Muscle layer of duodenum (tissue), 2 donors: Measurements from ENCODE around the gene WDR5.

Experiments
- H3K27ac ChIP-seq: one replicate; pipeline ENCODE4 v1.7.0; 2013; ENCODE audit warnings: mild to moderate bottlenecking, low read length
- H3K27me3 ChIP-seq: one replicate; pipeline ENCODE4 v1.7.0; 2013; ENCODE audit warnings: low read depth, mild to moderate bottlenecking, control low read depth, low read length
- H3K36me3 ChIP-seq, 2 donors: one replicate each; pipeline ENCODE4 v1.7.0; 2013; ENCODE audit warnings: low read length in 2 of 2, control low read depth in 1 of 2, mild to moderate bottlenecking in 1 of 2; ENCODE audit not compliant: insufficient read depth in 2 of 2, control insufficient read depth in 1 of 2
- H3K4me1 ChIP-seq, 2 donors: one replicate each; pipeline ENCODE4 v1.7.0; 2013; ENCODE audit warnings: low read length in 2 of 2, mild to moderate bottlenecking in 2 of 2, control low read depth in 1 of 2, moderate library complexity in 1 of 2; ENCODE audit not compliant: insufficient read depth in 2 of 2, control insufficient read depth in 1 of 2
- H3K4me3 ChIP-seq, 2 donors: one replicate each; pipeline ENCODE4 v1.7.0; 2013; ENCODE audit warnings: low read length in 2 of 2, low read depth in 1 of 2, mild to moderate bottlenecking in 1 of 2
- H3K9me3 ChIP-seq, 2 donors: one replicate each; pipeline ENCODE4 v1.7.0; 2013; ENCODE audit warnings: low read length in 2 of 2, control low read depth in 1 of 2, mild to moderate bottlenecking in 1 of 2; ENCODE audit not compliant: control insufficient read depth in 1 of 2
- donor health status: healthy.

The WDR5 gene

DNA sequence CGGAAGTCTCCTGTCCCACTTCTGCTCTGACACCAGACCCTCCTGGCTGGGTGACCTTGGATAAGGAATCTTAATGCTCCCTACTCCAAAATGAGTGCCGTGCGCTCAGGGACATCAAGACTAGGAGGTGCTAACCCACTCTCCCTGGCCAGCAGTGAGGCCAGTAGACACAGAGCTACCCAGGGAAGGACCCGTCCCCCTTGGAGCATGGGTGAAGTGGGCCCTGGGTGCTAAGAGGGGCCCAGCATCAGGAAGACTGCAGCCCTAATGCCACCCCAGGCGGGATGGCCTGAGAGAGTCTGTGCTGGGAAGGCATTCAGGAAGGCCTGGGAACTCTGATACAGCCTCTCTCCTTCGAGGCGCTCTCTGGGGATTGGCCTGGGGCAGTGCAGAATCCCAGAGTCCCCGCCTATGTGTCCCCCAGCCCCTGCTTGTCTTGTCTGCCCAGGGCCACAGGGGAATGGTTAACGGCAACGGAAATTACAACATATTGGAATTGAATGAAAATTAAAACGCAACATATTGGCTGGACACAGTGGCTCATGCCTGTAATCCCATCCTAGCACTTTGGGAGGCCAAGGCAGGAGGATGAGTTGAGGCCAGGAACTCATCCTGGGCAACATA is 58.1 kb downstream of the WDR5 start:
- H3K4me1 ChIP-seq, result peaks cover 0 to 2% of the 10 kb centered on the region in 2 donors
- H3K36me3 ChIP-seq, result no peaks in the 10 kb centered on the region
- H3K4me3 ChIP-seq, result no peak overlapping the region

GRCh38 chr9:134195558-134195957 is 59.7 kb downstream of the WDR5 start:
- no peaks in the 10 kb centered on the region for H3K27me3 ChIP-seq
- H3K36me3 ChIP-seq, result no peaks in the 10 kb centered on the region
- no peaks in the 10 kb centered on the region for H3K9me3 ChIP-seq
- no peak overlapping the region for H3K27ac ChIP-seq
- H3K4me3 ChIP-seq, result no peak overlapping the region
- no peaks in the 10 kb centered on the region for H3K4me1 ChIP-seq

More for the DNA sequence above, 58.1 kb downstream of the WDR5 start:
- Histone ChIP-seq H3K9me3 (no peaks in the 10 kb centered on the region), H3K27ac (no peak overlapping the region), H3K27me3 (no peaks in the 10 kb centered on the region)

DNA sequence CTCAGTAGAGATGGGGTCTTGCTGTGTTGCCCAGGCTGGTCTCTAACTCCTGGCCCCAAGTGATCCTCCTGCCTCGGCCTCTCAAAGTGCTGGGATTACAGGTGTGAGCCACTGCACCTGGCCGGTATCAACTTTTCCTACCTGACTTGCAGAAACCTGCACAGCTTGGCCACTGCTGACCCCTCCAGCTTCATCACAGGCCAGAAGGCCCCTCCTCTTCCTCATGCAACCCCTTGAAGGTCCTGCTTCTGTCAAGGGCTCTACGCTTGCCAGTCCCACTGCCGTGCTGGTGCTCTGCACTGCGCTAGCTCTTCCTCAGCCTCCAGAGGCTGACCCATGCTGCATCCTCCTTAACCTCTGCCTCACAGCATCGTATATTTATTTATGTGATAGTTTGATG is 61.0 kb downstream of the WDR5 start:
- H3K4me1 ChIP-seq, result no peaks in the 10 kb centered on the region
- no peaks in the 10 kb centered on the region for H3K27me3 ChIP-seq
- H3K9me3 ChIP-seq, result peaks cover 0 to 2% of the 10 kb centered on the region in 2 donors
- H3K4me3 ChIP-seq, result no peak overlapping the region
- H3K36me3 ChIP-seq, result no peaks in the 10 kb centered on the region
- H3K27ac ChIP-seq, result no peak overlapping the region

DNA sequence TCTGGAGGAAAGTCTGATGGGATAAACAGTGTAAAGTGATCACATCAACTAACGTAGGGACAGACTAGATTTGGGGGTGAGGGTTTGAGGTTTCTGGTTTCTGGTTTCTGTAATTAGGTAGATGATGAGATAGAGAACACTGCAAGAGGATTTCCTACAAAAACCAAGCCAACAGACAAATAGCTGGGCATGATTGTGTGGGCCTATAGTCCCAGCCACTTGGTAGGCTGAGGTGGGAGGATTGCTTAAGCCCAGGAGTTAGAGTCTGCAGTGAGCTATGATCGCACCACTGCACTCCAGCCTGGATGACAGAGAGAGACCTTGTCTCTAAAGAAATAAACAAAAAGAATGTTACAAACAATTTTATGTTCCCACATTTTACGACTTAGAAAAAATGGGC is 62.9 kb downstream of the WDR5 start:
- Histone ChIP-seq H3K9me3 (peaks cover 0 to 6% of the 10 kb centered on the region in 2 donors), H3K4me1 (no peaks in the 10 kb centered on the region), H3K27me3 (no peaks in the 10 kb centered on the region), H3K27ac (no peak overlapping the region), H3K36me3 (no peaks in the 10 kb centered on the region), H3K4me3 (no peak overlapping the region)

DNA sequence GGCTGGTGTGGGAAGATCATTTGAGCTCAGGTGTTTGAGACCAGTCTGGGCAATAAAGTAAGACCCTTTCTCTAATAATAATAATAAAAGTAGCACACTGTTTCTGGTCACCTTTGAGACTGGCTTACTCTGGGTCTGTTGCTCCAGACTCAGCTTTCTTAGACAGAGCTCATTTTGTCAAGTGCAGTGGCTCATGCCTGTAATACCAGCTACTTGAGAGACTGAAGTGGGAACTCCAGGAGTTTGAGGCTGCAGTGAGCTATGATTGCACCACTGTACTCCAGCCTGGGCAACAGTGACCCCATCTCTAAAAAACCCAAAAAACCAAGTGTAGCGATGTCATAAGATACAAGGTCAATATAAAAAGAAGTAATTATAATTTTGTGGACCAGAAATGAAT is 64.8 kb downstream of the WDR5 start:
- Histone ChIP-seq H3K4me1 (peaks cover 0 to 7% of the 10 kb centered on the region in 2 donors), H3K9me3 (peaks cover 0 to 6% of the 10 kb centered on the region in 2 donors), H3K27me3 (no peaks in the 10 kb centered on the region), H3K36me3 (no peaks in the 10 kb centered on the region), H3K4me3 (no peak overlapping the region), H3K27ac (no peak overlapping the region)

GRCh38 chr9:134203224-134203623 is 67.3 kb downstream of the WDR5 start:
- no peak overlapping the region for H3K27ac ChIP-seq
- no peaks in the 10 kb centered on the region for H3K36me3 ChIP-seq
- no peak overlapping the region for H3K4me3 ChIP-seq
- peaks cover 0 to 6% of the 10 kb centered on the region in 2 donors for H3K9me3 ChIP-seq
- H3K4me1 ChIP-seq, result peaks cover 0 to 7% of the 10 kb centered on the region in 2 donors
- H3K27me3 ChIP-seq, result no peaks in the 10 kb centered on the region

GRCh38 chr9:134204041-134204440 is 68.2 kb downstream of the WDR5 start:
- Histone ChIP-seq H3K4me3 (no peak overlapping the region), H3K4me1 (peaks cover 0 to 7% of the 10 kb centered on the region in 2 donors), H3K9me3 (peaks cover 0 to 6% of the 10 kb centered on the region in 2 donors), H3K36me3 (no peaks in the 10 kb centered on the region), H3K27ac (no peak overlapping the region), H3K27me3 (no peaks in the 10 kb centered on the region)

GRCh38 chr9:134204991-134205578 is 69.2 kb downstream of the WDR5 start:
- Histone ChIP-seq H3K36me3 (no peaks in the 10 kb centered on the region), H3K27me3 (no peaks in the 10 kb centered on the region), H3K4me3 (no peak overlapping the region), H3K9me3 (peaks cover 0 to 6% of the 10 kb centered on the region in 2 donors), H3K4me1 (peaks cover 0 to 7% of the 10 kb centered on the region in 2 donors), H3K27ac (no peak overlapping the region)

DNA sequence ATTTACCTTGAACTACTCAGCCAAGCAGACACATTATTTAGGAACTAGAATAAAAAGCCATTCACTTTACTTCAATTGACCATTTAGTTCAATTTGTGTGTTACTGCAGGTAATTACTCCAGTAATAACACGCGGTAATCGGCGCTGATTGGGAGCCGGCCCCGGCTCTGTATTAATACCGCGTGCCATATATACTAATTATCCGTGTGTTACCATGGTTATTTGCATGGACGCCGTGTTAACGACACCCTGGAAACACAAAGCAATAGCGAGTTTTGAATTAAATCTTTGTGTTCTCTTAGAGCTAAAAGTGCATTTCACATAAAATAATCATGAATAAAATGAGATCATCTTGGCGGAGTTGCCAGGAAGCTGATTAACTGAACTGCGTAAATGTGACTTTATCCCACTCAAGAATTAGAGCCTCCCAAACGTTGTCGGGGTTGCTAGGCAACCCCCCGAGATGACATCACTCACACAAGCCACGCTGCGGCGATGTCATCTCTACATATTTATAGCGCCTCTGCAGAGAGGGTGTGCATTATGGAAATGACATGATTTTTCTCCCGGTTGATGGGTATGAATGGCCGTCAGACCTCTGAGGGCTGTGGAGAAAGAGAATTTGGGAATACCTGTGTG is 69.9 kb downstream of the WDR5 start:
- peaks cover 0 to 7% of the 10 kb centered on the region in 2 donors for H3K4me1 ChIP-seq
- no peaks in the 10 kb centered on the region for H3K36me3 ChIP-seq
- no peak overlapping the region for H3K4me3 ChIP-seq
- H3K27me3 ChIP-seq, result no peaks in the 10 kb centered on the region
- H3K27ac ChIP-seq, result no peak overlapping the region
- peaks cover 0 to 5% of the 10 kb centered on the region in 2 donors for H3K9me3 ChIP-seq

GRCh38 chr9:134206311-134207300 is 70.7 kb downstream of the WDR5 start:
- Histone ChIP-seq H3K36me3 (no peaks in the 10 kb centered on the region), H3K27me3 (no peaks in the 10 kb centered on the region), H3K27ac (no peak overlapping the region), H3K4me1 (peaks cover 0 to 7% of the 10 kb centered on the region in 2 donors), H3K4me3 (no peak overlapping the region), H3K9me3 (peaks cover 0 to 4% of the 10 kb centered on the region in 2 donors)
